IPS-11a (cell line): ENCODE measurements around the gene POU6F2.
"Not testable (repeated sequence)": the region's sequence is repeated elsewhere in the genome, so short reads cannot be mapped to it uniquely, and the experiment has no call there.

Experiments used
- H3K4me3 ChIP-seq: one replicate; pipeline ENCODE4 v1.5.1; 2013; ENCODE audit warnings: low read depth, low read length, control low read depth

POU6F2 gene

DNA sequence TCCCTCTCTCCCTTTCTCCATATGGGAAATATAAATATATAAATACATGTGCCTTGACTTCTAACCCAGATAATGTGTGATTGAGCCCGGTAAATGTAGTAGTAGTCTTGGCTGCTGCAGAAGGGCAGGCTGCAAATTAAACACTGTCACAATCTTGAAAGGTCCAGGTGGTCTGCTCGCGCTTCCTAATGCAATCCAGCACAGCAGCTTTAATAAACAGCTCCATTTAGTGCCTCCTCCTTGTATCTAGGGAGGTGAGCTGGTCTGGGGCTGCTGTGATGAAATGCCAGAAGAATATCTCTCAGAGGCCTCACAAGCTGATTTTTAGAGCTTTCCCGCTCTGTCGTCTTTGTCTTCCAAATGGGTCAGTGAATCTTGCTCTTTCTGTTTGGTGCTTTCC lies 782 bp downstream of the POU6F2 start:
- no peak overlapping the region for H3K4me3 ChIP-seq

DNA sequence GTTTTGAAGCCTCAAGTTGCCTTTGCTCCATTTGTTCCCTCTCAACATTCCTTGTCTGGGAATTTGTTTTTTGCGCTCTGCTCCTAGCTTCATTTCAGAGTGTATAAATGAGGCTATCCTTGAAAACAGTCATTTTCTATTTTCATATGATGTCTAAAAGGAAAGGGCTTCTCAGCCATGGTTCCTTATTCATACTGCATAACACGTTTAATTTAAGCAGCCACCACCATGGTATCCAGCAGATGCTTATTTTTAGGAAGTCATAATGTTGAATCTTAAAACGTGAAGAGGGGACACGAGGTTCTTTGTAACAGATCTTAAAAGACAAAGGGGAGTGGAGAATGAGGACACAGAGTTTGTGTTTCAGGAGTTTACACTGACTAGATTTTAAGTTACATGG lies 14.5 kb downstream of the POU6F2 start:
- H3K4me3 ChIP-seq = no peak overlapping the region

DNA sequence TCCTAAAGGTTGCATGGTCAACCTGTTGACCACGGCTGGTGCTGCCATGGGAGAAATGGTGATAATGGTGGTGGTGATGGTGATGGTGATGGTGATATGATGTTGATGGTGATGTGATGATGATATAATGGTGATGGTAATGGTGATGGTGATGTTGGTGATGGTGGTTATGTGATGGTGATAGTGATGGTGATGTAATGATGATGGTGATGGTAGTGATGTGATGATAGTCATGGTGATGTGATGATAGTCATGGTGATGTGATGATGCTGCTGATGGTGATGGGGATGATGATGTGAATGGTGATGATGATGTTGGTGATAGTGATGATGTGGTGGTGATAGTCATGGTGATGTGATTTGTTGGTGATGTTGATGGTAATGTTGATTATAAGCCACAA lies 23.9 kb downstream of the POU6F2 start:
- no peak overlapping the region for H3K4me3 ChIP-seq

DNA sequence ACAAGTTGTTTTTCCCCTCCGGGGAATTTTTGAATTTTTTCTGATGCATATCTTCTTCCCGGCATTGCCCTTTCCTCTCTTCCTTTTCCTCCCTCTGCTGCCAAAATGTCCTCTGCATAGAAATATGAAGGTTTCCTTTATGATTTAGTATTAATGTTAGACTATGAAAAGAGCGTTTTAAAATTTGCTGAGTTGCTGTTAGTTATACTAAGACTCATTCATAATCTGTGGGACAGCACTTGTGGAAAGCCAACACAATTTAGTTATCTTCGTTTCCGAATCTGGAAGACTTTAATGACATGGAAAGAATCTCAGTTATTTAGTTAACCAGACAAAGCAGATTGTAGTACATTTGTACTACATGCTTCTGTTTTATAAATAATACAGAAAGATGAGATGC lies 25.0 kb downstream of the POU6F2 start:
- H3K4me3 ChIP-seq = no peak overlapping the region

DNA sequence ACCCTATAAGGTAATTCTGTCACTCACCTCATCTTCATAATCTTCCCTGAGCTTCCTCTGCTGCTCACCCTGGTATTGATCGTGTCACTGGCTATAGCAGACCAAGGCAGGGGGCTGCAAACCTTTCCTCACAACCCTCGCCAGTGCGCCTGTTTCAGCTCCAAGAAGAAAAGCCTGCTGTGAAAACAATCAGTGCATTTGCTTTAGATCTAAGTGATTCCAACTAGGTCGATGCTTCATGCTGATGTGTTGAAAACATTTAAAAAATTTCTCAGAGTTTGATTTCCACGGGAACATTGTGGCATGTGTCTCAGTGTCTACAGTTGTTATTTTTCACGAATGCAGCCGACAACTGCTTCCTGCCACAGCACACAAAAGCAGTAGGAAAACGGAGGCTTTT lies 27.3 kb downstream of the POU6F2 start:
- no peak overlapping the region for H3K4me3 ChIP-seq

DNA sequence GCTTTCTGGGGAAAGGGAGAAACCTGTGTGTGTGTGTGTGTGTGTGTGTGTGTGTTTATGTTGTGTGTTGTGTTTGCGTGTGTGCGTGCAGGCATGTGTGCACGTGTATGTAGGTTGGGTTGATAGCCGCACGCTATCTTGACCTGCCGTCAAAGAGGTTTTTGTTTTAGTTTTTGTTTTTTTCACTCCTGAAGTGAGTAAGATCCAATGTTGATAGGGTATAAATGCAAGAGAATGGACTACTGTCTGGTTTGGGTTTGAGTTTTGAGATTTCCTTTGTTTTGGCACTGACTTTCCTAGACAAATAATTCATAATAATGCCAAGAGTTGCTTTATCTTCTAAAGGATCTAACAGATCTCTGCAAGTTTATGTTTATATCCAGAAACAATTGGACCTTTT lies 27.8 kb downstream of the POU6F2 start:
- no peak overlapping the region for H3K4me3 ChIP-seq

DNA sequence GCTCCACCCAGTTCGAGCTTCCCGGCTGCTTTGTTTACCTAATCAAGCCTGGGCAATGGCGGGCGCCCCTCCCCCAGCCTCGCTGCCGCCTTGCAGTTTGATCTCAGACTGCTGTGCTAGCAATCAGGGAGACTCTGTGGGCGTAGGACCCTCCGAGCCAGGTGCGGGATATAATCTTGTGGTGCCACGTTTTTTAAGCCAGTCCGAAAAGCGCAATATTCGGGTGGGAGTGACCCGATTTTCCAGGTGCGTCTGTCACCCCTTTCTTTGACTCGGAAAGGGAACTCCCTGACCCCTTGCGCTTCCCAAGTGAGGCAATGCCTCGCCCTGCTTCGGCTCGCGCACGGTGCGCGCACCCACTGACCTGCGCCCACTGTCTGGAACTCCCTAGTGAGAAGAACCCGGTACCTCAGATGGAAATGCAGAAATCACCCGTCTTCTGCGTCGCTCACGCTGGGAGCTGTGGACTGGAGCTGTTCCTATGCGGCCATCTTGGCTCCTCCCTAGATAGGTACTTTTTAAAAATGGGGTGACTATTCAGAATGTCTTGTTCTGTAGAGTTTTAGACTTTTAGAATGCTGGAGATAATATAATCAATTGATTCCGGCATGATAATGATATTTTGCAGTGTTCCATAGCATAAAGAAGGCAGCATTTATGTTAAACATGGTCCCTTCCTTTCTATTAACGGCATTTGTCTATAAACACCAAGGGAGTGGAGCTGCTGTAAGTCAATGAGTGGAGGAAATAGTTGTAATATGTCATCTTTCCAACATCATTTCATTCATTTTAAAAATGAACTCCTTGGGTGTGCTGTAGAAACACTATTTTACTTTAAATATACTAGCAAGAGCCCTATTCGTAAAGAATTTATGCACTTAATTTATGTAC lies 35.6 kb downstream of the POU6F2 start:
- H3K4me3 ChIP-seq = not testable (repeated sequence)

DNA sequence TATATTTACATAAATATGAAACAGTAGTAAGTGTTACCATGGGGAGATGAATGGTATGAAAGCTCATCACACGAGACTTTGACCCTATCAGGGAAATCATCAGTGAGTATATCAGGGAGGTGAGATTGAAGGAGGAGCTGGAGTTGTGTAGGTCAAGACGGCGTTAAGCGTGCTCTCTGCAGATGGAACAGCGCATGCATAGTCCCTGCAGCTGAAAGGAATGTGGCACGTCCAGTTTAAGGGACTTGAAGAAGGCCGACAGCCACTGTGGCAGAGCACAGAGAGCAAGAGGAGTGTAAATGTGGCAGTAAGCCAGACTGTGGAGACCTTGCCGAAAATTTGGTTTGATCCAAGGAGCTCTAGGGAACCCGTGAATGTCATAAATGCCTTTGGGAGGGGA lies 38.9 kb downstream of the POU6F2 start:
- H3K4me3 ChIP-seq = no peak overlapping the region

DNA sequence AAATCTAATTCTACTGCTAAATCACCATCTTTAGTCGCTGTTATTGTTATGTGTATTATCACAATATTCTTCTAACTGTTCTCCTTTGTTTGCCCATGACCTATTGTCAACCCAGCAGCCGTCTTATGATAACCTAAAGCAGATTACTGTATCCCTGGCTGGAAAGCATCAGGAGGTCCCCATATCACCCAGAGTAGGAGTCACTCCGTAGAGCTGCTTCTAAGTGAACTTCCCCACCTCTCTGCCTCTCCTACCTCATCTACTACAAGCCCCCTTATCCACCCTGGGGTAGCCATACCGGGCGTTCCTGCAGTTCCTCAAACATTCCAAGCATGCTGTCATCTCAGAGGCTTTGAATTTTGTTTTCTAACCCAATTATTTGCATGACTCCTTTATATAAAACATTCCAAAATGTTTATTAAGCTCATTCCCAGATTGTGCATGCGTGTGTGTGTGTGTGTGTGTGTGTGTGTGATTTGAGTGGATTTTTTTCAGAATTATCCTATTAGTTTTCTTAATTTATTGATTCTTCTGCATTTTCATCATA lies 39.7 kb downstream of the POU6F2 start:
- no peak overlapping the region for H3K4me3 ChIP-seq

DNA sequence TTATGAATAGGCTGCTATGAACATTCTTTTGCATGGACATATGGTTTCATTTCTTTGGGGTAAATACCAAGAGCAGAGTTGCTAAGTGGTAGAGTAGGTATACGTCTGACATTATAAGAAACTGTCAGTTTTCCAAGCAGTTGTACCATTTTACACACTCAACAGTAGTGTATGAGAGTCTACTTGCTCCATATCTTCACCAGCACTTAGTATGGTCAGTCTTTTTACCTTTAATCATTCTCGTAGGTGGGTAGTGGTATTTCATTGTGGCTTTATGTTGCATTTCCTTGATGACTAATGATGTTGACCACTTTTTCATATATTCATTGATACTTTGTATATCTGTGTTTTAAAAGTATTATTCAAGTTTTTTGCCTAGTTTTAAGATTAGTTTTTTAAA lies 45.1 kb downstream of the POU6F2 start:
- no peak overlapping the region for H3K4me3 ChIP-seq

DNA sequence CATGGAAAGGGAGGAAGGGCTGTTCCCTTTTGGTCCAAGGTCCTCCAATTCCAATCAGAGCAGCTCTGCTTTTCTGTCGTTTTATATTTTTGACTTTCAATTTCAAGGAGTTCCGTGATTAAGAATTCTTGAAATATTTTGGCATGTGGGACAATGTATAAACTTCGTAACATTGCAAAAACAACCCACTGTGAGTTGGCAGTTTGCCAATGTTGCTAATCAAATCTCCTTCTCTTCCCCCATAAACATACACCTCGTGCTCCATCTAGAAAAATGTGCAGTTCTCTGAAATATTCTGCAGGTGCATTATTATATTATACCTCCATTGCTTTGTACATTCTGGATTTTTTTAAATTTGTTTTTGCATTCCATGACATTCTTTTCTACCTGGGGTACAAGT lies 49.8 kb downstream of the POU6F2 start:
- no peak overlapping the region for H3K4me3 ChIP-seq

DNA sequence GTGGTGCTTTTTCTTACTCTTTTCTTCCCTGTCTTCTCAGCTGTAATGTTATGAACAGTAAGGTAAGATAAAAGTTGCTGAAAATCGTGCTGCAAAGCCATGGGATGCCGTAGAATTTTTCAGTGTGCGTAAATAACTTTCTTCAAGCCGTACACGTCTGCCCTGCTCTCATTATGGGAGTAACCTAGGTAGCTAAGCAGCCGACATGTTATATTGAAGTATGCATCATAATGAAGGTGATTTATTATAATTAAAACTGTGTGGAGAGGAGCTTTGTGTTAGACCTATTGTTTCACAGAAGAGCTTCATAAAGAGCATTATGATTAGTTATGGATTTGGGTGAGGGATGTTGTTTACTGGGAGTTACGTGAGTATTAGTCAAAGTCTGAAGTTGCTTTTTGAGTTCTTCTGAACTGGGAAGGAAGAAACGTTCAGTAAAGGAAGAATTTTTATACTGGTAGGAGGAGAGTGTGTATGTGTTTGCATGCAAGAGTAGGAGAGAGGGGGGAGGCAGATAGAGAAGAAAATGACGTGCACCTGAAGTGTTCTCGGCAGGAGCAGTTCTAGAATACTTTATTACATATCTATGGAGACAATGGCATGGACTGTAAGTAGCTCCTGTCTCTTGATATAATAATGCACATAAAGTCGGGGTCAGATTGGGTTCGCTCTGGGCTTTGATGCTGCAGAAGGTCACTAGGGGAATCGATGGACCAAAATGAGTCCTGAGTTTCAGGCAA lies 56.3 kb downstream of the POU6F2 start:
- no peak overlapping the region for H3K4me3 ChIP-seq

DNA sequence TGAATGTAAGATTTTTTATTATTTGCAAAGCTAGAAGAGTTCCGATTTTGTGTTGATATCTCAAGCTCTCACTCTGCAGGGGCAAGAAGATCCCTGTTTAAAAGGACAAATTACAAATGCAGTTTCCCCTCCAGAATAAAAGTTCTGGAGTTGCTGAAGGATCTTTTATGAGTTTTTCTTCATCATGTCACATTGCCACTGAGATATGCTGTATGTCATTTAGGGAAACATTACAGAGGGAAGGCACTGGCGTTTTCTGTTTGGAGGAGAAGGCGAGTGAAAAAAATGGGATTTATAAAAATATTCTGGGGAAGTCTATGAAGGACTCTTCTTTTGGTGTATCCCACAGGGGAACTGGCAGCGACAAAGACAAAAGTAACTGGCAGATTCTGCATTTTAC lies 57.4 kb downstream of the POU6F2 start:
- H3K4me3 ChIP-seq = no peak overlapping the region

DNA sequence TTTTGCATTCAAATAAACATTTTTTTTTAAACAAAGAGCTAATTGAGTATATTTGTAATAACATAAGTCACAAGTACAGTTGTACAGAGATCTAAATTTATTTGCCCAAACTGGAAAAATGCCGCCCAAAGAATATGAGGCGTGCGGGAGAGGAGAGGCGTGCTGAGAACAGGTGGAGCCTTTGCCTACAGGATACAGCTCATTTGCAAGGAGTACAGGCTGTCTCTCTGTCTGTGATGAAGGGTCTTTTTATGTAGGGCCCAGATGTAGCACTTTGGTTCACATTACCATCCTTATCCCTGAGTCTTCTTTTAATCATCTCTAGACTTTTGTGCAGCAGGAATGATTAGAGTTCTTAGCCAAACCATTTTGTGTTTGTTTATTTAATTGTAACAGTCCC lies 58.2 kb downstream of the POU6F2 start:
- no peak overlapping the region for H3K4me3 ChIP-seq

DNA sequence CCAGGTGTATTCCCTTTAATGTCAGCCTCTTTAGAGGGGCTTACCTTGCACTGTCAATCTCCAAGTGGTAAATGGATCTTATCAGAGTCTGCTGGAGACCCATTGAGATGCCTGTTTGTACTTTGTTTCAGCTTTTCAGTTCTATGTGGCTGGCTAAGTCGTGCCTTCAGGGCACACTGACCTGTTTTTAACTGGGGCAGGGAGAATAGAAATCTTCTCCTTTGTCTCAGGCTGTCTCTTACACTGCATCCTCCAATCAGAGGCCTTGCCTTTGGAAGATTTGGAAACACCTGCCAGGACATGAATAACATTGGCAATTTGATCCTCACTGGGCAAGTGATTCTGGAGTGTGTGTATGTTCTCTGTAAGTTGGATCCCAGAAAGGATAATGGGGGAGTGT lies 65.0 kb downstream of the POU6F2 start:
- H3K4me3 ChIP-seq = no peak overlapping the region

DNA sequence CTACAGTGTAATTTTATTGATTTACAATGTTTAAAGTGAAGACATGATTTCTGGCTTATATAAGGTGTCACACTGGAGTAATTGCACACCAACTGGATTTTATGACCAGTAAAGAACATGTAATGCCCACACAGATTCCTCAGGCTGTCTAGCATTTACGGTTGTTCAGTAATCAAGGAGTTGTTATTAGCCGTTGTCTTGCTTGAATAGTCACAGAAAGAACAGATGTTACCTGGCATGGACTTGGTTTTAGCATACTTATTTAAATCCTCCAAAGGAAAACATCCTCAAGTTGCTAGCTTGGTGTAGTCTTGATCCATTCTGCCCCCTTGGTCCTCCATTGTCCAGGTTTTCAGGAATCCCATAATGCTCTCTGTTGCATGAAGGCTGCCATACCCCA lies 65.8 kb downstream of the POU6F2 start:
- H3K4me3 ChIP-seq = no peak overlapping the region

DNA sequence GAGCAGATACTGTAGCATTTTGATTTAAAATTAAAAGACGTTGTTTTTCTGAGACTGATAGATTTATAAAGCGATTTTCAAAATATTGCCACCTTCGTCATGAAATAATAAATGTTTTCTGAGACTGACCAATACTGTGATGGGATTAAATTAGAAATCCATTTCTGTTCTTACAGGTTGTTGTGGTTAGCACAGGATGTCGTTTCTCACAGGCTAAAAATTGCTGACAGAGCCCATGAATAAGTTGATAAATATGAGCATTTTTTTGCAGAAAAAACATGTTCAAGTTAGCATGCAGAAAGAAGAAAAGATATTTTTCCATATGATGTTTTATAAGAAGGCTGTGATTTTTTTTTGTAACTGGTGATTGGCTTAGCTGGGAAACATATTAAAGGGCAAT lies 66.8 kb downstream of the POU6F2 start:
- H3K4me3 ChIP-seq = no peak overlapping the region

DNA sequence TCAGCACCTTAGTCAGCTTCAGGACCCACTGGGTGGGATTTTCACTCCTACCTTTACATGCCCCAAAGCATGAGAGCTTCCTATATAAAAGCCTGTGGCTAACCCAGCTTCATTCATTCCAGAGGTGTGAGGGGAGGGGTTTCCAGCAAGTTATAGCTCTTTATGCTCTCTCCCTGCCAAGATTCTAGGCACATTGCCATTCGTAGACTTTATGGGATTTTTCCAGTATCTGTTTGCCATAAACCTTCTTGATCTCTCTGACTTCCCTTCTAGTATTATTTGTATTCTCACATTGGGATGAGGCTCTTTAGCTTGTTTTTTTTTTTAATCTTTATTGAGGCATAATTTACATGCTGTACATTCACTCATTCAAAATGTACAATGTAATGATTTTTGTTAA lies 67.5 kb downstream of the POU6F2 start:
- no peak overlapping the region for H3K4me3 ChIP-seq

DNA sequence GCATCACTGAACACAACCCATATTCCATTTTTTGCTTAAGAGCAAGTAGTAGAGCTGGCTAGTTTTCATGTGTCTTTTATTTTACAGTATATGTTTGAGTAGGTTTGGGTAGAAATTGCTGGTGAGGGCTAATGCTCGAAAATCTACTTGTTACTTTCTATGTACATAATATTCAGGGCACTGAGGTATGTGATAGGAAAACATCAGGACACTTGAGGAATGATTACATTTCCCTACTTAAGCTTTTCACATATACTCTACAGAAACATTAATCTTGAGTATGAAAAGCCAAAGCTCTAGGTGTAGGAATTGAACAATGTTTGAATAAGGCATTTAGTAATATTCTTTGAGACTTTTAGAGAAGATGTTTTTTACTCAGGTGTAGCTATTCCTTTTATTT lies 73.6 kb downstream of the POU6F2 start:
- H3K4me3 ChIP-seq = no peak overlapping the region

DNA sequence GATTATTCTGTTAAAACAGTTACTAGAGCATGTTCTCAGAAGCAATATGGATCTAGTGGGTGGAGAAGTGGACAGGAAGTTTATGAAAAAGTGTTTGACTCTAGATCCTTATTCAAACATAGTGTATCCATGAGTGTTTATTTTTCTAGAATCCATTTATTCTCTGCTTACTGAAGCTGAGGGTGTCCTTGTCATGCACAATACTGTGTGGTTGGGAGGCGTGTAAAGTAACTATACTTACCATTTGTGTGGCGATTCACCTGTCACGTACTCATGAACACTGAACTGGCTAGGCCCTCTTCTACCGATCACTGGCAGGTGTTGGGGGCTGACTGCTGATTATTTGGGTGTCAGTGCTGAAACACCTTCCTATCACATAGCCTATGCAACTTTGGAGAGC lies 74.0 kb downstream of the POU6F2 start:
- H3K4me3 ChIP-seq = no peak overlapping the region

DNA sequence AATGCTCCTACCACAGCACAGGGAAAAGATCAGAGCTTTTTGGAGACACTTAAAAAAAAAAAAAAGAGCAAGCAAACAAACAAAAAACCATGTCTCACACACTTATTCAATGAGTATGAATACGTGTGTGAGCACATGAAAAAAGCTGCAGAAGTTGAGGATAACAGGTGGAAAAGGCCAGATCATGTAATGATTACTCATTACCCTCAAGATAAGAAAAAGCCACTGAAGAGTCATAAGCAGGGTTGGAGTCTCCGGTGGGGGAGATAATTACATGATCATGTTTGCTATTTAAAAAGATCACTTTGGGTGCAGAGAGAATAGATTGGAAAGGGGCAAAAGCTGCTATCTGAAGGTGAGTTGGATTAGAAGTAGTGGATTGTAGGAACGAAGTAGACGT lies 77.0 kb downstream of the POU6F2 start:
- no peak overlapping the region for H3K4me3 ChIP-seq

DNA sequence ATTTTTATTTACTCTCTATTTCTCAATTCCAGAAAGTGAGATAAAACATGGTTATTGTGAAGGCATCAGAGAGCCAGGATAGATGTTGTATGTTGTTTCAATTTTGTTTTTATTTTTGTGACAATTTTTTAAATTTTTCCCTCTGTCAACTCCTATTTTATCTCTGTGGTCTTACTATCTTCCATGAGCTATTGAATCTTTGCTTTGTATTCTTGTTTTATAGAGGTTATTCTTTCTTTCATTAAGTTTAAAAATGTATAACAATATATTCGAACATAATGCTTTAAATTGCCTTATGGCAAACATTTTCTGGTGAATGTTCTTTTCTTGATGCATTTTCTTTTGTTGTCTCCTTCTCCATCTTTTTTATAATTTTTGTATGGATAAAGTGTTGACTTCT lies 78.4 kb downstream of the POU6F2 start:
- no peak overlapping the region for H3K4me3 ChIP-seq
